ENCODE data around the gene DRD2.
"Not testable (repeated sequence)": the region's sequence is repeated elsewhere in the genome, so short reads cannot be mapped to it uniquely, and the experiment has no call there.

DRD2 gene

DNA sequence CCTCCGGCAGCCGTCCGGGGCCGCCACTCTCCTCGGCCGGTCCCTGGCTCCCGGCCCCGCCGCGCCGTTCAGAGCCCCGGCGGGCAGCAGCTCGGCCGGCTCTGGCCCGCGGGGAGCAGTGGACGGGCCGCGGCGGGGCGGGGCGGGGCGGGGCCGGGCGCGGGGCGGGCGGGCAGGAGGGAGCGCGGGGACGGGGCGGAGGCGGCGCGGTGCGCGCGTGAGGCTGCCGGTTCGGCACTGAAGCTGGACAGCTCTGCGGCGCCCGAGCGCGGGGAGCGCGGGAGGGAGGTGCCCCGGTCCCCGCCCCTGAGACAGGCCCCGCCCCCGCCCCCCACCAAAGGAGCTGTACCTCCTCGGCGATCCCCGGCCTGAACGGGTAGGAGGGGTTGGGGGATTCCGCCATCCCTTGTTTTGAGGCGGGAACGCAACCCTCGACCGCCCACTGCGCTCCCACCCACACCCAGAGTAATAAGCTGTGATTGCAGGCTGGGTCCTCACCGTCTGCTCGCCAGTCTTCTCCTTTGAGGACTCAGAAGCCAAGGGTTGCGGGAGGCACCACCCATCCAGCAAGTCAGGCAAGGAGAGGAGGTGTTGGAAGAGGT lies at the start of gene DRD2:
DRD2 (minus strand) TSS at position 239 of the 602 bp plus-strand sequence. CDS start 50,747 bp downstream, outside the sequence.
- H3K4me3 ChIP-seq (ENCODE audit: control insufficient read depth, low read depth, low read length): no peak within 1 kb of the TSS
- TF ChIP-seq, protein P1, sequence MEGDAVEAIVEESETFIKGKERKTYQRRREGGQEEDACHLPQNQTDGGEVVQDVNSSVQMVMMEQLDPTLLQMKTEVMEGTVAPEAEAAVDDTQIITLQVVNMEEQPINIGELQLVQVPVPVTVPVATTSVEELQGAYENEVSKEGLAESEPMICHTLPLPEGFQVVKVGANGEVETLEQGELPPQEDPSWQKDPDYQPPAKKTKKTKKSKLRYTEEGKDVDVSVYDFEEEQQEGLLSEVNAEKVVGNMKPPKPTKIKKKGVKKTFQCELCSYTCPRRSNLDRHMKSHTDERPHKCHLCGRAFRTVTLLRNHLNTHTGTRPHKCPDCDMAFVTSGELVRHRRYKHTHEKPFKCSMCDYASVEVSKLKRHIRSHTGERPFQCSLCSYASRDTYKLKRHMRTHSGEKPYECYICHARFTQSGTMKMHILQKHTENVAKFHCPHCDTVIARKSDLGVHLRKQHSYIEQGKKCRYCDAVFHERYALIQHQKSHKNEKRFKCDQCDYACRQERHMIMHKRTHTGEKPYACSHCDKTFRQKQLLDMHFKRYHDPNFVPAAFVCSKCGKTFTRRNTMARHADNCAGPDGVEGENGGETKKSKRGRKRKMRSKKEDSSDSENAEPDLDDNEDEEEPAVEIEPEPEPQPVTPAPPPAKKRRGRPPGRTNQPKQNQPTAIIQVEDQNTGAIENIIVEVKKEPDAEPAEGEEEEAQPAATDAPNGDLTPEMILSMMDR (conservative IDR thresholded peaks at IDR 0.05; ENCODE audit: control insufficient read depth, insufficient read depth, low read depth, low read length): no peak
- DNase-seq (ENCODE audit: low read depth): no peak

DNA sequence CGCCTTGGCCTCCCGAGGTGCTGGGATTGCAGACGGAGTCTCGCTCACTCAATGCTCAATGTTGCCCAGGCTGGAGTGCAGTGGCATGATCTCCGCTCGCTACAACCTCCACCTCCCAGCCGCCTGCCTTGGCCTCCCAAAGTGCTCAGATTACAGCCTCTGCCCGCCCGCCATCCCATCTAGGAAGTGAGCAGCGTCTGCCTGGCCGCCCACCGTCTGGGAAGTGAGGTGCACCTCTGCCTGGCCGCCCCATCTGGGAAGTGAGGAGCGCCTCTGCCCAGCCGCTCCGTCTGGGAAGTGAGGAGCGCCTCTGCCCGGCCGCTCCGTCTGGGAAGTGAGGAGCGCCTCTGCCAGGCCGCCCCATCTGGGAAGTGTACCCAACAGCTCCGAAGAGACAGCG lies 48.7 kb upstream of the DRD2 start:
- not testable (repeated sequence) for DNase-seq (ENCODE audit: low read depth); H3K4me3 ChIP-seq (ENCODE audit: control insufficient read depth, low read depth, low read length)

GRCh38 chr11:113521737-113522517 lies 46.7 kb upstream of the DRD2 start:
- DNase-seq (ENCODE audit: low read depth): no peak
- TF ChIP-seq, protein P1 (conservative IDR thresholded peaks at IDR 0.05; ENCODE audit: control insufficient read depth, insufficient read depth, low read depth, low read length): no peak
- H3K4me3 ChIP-seq (ENCODE audit: control insufficient read depth, low read depth, low read length): no peak overlapping the region

GRCh38 chr11:113519989-113520613 lies 44.9 kb upstream of the DRD2 start:
- DNase-seq (ENCODE audit: low read depth): no peak
- no peak overlapping the region for H3K4me3 ChIP-seq (ENCODE audit: control insufficient read depth, low read depth, low read length)
- TF ChIP-seq, protein P1 (conservative IDR thresholded peaks at IDR 0.05; ENCODE audit: control insufficient read depth, insufficient read depth, low read depth, low read length): no peak

- H3K4me3 ChIP-seq (ENCODE audit: control insufficient read depth, low read depth, low read length): no peak overlapping the region
- TF ChIP-seq, protein P1 (conservative IDR thresholded peaks at IDR 0.05; ENCODE audit: control insufficient read depth, insufficient read depth, low read depth, low read length): no peak
- DNase-seq (ENCODE audit: low read depth): no peak
Observed at GRCh38 chr11:113518716-113519495, 43.7 kb upstream of the DRD2 start.

- TF ChIP-seq, protein P1 (conservative IDR thresholded peaks at IDR 0.05; ENCODE audit: control insufficient read depth, insufficient read depth, low read depth, low read length): no peak
- no peak for DNase-seq (ENCODE audit: low read depth)
Observed at GRCh38 chr11:113517361-113517760, 42.2 kb upstream of the DRD2 start.

More at GRCh38 chr11:113517361-113517760, 42.2 kb upstream of the DRD2 start:
- H3K4me3 ChIP-seq (ENCODE audit: control insufficient read depth, low read depth, low read length): no peak overlapping the region
